ENCODE results near the gene SNAPC2.

The SNAPC2 gene

GRCh38 chr19:7905859-7906258 lies 14.3 kb upstream of the SNAPC2 start:
- TF ChIP-seq, protein P1, sequence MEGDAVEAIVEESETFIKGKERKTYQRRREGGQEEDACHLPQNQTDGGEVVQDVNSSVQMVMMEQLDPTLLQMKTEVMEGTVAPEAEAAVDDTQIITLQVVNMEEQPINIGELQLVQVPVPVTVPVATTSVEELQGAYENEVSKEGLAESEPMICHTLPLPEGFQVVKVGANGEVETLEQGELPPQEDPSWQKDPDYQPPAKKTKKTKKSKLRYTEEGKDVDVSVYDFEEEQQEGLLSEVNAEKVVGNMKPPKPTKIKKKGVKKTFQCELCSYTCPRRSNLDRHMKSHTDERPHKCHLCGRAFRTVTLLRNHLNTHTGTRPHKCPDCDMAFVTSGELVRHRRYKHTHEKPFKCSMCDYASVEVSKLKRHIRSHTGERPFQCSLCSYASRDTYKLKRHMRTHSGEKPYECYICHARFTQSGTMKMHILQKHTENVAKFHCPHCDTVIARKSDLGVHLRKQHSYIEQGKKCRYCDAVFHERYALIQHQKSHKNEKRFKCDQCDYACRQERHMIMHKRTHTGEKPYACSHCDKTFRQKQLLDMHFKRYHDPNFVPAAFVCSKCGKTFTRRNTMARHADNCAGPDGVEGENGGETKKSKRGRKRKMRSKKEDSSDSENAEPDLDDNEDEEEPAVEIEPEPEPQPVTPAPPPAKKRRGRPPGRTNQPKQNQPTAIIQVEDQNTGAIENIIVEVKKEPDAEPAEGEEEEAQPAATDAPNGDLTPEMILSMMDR (conservative IDR thresholded peaks at IDR 0.05; ENCODE audit: control insufficient read depth, insufficient read depth, low read depth, low read length) = no peak
- DNase-seq (ENCODE audit: low read depth) = no peak
- H3K4me3 ChIP-seq (ENCODE audit: control insufficient read depth, low read depth, low read length) = no peak overlapping the region

GRCh38 chr19:7907122-7907521 lies 13.0 kb upstream of the SNAPC2 start:
- TF ChIP-seq, protein P1 (conservative IDR thresholded peaks at IDR 0.05; ENCODE audit: control insufficient read depth, insufficient read depth, low read depth, low read length) = no peak
- DNase-seq (ENCODE audit: low read depth) = no peak
- no peak overlapping the region for H3K4me3 ChIP-seq (ENCODE audit: control insufficient read depth, low read depth, low read length)

DNA sequence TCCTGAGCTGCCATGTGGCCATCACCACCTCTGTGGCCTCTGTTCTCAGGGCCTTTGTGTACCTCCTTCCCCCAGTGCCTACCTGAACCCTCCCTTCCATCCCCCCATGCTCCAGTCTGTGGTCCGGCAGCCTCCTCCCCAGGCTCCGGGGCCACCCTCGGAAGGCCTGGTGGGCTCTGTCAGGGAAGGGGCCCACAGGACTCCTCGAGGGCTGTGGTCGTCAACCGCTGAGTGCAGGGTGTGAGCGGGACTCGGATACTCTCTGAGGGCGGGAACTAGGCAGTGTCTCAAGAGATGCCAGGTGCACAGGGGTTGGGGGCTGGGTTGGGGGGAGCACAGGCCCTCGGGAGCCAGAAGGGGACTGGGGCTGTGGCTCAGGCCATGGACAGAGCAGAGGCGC lies 12.6 kb upstream of the SNAPC2 start:
- TF ChIP-seq, protein P1 (conservative IDR thresholded peaks at IDR 0.05; ENCODE audit: control insufficient read depth, insufficient read depth, low read depth, low read length) = no peak
- H3K4me3 ChIP-seq (ENCODE audit: control insufficient read depth, low read depth, low read length) = no peak overlapping the region
- DNase-seq (ENCODE audit: low read depth) = no peak

- no peak for DNase-seq (ENCODE audit: low read depth)
- TF ChIP-seq, protein P1 (conservative IDR thresholded peaks at IDR 0.05; ENCODE audit: control insufficient read depth, insufficient read depth, low read depth, low read length) = no peak
- no peak overlapping the region for H3K4me3 ChIP-seq (ENCODE audit: control insufficient read depth, low read depth, low read length)
Measured at GRCh38 chr19:7908078-7908699, 11.9 kb upstream of the SNAPC2 start.

- H3K4me3 ChIP-seq (ENCODE audit: control insufficient read depth, low read depth, low read length) = no peak overlapping the region
- no peak for DNase-seq (ENCODE audit: low read depth)
- TF ChIP-seq, protein P1 (conservative IDR thresholded peaks at IDR 0.05; ENCODE audit: control insufficient read depth, insufficient read depth, low read depth, low read length) = no peak
Measured at GRCh38 chr19:7908742-7909461, 11.2 kb upstream of the SNAPC2 start.

GRCh38 chr19:7909471-7910067 lies 10.6 kb upstream of the SNAPC2 start:
- H3K4me3 ChIP-seq (ENCODE audit: control insufficient read depth, low read depth, low read length) = no peak overlapping the region
- TF ChIP-seq, protein P1 (conservative IDR thresholded peaks at IDR 0.05; ENCODE audit: control insufficient read depth, insufficient read depth, low read depth, low read length) = no peak
- no peak for DNase-seq (ENCODE audit: low read depth)

Measured in fibroblast of mammary gland (primary cell).